Colonic mucosa (tissue), 4 donors: Measurements from ENCODE around the gene MOXD1. TPM values are rescaled to one million over a fixed set of nuclear protein-coding genes. Genes with fewer than 3 reads are reported as not detected.
A peak's percentile ranks its signal among the peaks of the same experiment; 100 is the strongest.

Experiments
- DNase-seq: peaks from one replicate; pipeline ENCODE4 v3.0.0-alpha.2; 2020
- H3K27ac ChIP-seq: fragments of 200-600 bp; one replicate; pipeline ENCODE4 v1.8.0; 2021
- H3K27me3 ChIP-seq: fragments of 200-600 bp; one replicate; pipeline ENCODE4 v1.8.0; 2021
- H3K36me3 ChIP-seq: fragments of 200-600 bp; one replicate; pipeline ENCODE4 v1.8.0; 2021
- H3K4me1 ChIP-seq: fragments of 200-600 bp; one replicate; pipeline ENCODE4 v1.8.0; 2021; ENCODE audit warnings: mild to moderate bottlenecking
- H3K4me3 ChIP-seq: fragments of 200-600 bp; one replicate; pipeline ENCODE4 v1.8.0; 2021
- H3K9ac ChIP-seq, 2 donors: one replicate each; pipeline ENCODE4 v1.7.0; 2013; ENCODE audit warnings: control low read depth in 2 of 2, low read depth in 2 of 2, low read length in 2 of 2
- H3K9me3 ChIP-seq: fragments of 200-600 bp; one replicate; pipeline ENCODE4 v1.8.0; 2021
- intact Hi-C: fragments of 100-400 bp; cut with DNase I; formaldehyde crosslinking; loops from one replicate; pipeline ENCODE4 v1.14.1; 2022
- total RNA-seq, 2 donors: library from RNA; stranded (reverse); fragmentation: NEBNext Ultra II Directional in 1 of 2; extraction: Animal tissue kit (Norgen Biotek cat#: 25700) in 1 of 2; gene quantifications; one replicate each; pipeline ENCODE4 v1.2.1, GENCODE V29; 2021
- TF ChIP-seq, protein P1 (sequence below): fragments of 200-600 bp; IDR thresholded peaks from one replicate; pipeline ENCODE4 v1.8.0; 2022; ENCODE audit warnings: antibody characterized with exemption, mild to moderate bottlenecking
- donor health status: healthy.
- donor health status: DM: no; HTN: no; CAD: no.
- donor health status: DM: no; HTN: no; CAD: no.

MOXD1 gene
- total RNA-seq, 2 donors from 2014 or later = 2.3 to 5.6 TPM

DNA sequence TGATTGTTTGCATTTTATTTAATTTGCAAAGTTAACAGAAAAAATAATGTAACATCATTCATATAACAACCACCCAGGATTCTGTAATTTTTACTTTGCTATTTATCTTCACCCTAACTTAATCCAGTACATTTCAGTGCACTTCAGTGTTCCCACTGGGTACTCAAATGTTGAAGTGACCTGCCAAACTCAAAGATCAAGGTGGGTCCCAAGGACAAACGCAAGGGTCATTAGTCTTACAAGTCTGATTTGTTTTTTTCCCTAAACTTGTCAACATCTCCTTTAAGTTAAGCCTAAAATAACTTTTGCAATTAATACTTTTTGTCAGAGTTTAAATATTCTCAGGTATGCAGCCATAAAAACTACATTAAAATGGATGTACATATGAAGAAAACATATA is 53.0 kb downstream of the MOXD1 start:
- no peaks in the 10 kb centered on the region for H3K36me3 ChIP-seq
- no peak overlapping the region for H3K27ac ChIP-seq
- H3K27me3 ChIP-seq = no peaks in the 10 kb centered on the region
- no peak for DNase-seq
- no peaks in the 10 kb centered on the region for H3K9me3 ChIP-seq
- no peak overlapping the region for H3K4me3 ChIP-seq
- H3K9ac ChIP-seq = no peak overlapping the region
- TF ChIP-seq, protein P1, sequence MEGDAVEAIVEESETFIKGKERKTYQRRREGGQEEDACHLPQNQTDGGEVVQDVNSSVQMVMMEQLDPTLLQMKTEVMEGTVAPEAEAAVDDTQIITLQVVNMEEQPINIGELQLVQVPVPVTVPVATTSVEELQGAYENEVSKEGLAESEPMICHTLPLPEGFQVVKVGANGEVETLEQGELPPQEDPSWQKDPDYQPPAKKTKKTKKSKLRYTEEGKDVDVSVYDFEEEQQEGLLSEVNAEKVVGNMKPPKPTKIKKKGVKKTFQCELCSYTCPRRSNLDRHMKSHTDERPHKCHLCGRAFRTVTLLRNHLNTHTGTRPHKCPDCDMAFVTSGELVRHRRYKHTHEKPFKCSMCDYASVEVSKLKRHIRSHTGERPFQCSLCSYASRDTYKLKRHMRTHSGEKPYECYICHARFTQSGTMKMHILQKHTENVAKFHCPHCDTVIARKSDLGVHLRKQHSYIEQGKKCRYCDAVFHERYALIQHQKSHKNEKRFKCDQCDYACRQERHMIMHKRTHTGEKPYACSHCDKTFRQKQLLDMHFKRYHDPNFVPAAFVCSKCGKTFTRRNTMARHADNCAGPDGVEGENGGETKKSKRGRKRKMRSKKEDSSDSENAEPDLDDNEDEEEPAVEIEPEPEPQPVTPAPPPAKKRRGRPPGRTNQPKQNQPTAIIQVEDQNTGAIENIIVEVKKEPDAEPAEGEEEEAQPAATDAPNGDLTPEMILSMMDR = no peak
- no peaks in the 10 kb centered on the region for H3K4me1 ChIP-seq
- intact Hi-C loops = no loop called here

DNA sequence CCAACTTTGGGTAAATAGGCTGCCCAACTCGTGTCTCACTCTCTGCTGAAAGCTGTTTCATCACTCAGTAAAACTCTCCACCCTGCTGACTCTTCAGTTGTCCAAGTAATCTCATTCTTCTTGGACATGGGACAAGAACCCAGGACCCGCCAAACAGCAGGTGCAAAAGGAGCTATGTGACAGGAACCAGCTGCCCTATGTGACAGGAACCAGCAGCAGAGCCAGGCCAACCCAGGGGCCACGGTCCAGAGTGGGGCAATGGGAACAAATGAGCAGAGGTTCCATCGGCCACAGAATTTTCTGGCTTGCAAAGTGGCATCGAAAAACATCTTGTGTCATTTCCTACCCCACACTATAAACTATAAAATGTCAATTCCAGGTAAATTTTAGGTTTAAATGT is 56.5 kb downstream of the MOXD1 start:
- Histone ChIP-seq H3K4me1 (no peaks in the 10 kb centered on the region), H3K36me3 (no peaks in the 10 kb centered on the region), H3K9ac (no peak overlapping the region), H3K27ac (no peak overlapping the region), H3K4me3 (no peak overlapping the region), H3K27me3 (no peaks in the 10 kb centered on the region), H3K9me3 (no peaks in the 10 kb centered on the region)
- no peak for DNase-seq
- TF ChIP-seq, protein P1 = no peak
- intact Hi-C loops = no loop called here

DNA sequence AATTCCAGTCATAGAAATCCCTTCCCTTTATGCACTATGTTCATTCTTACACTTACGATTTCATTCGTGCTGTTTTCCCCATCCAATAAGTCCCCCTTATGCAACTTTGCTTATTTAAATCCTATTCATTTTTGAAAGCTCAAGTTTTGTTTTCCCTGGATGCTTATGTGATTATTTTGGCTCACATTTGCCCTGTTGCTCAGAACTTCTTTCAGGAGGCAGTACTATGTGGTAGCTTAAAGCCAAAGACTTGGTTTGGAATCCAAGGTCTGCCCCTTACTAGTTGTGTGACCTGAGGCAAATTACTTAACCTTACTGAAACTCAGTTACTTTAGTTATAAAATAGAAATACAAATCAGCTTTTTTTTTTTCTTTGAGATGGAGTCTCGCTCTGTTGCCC is 59.6 kb downstream of the MOXD1 start:
- TF ChIP-seq, protein P1 = no peak
- H3K27ac ChIP-seq = no peak overlapping the region
- H3K9ac ChIP-seq = no peak overlapping the region
- no peaks in the 10 kb centered on the region for H3K4me1 ChIP-seq
- no peak overlapping the region for H3K4me3 ChIP-seq
- H3K27me3 ChIP-seq = no peaks in the 10 kb centered on the region
- intact Hi-C loops = no loop called here
- DNase-seq = no peak
- no peaks in the 10 kb centered on the region for H3K9me3 ChIP-seq
- H3K36me3 ChIP-seq = no peaks in the 10 kb centered on the region

DNA sequence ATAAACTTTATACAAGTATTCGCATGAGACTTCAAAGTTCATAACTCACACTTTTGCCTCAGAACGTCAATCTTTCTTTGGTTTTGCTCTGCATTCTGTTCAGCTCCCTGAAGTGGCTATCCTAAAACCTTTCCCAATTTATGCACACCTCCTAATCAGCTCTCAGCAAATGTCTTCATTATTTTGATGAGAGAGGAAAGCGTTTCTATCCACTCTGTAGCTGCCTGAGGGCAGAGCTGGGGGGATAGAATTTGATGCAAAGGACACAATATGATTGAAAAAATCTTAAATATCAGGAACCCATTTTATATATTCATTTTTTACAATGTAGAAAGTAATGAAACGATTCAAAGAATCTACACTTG is 66.8 kb downstream of the MOXD1 start:
- intact Hi-C loops = no loop called here
- no peak overlapping the region for H3K27ac ChIP-seq

DNA sequence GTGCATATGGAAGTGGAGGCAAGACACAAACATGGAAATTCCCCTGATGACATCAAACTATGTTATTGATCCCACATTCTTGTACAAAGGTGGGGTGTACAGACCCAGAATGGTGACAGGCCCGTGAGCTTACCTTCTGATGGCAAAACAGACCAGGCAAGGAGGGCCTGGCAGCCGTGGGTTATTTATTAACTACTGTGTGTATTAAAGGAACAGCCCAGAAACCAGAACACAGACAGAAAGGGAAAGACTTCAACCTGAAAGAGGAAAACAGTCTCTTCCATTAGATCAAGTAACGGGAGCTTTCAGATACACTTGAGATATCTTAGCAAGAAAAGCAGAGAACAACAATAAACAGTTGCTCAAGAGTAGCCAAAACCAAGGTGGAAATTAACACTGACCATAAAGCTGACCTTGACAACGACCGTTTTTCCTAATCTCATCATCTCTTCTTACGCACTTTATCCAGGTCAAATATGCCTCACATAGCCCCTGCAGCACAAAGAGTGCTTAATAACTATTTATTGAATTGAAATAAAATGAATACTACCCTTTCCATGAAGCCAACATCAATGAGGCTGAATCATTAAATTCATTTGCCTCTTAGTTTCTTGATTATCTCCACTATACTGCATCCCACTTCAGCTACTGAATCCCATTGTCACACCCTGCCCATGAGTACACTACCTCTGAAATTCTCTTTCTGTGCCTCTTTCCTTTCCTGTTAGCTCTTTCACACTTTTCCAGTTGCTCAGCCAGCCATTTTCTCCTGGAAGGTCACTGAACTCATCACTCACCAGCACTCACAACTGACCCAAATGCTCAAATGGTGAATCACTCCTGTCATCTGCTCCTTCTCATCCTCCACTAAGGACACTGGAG is 67.4 kb downstream of the MOXD1 start:
- no peaks in the 10 kb centered on the region for H3K4me1 ChIP-seq
- H3K9ac ChIP-seq = no peak overlapping the region
- TF ChIP-seq, protein P1 = no peak
- intact Hi-C loops = no loop called here
- H3K27ac ChIP-seq = no peak overlapping the region
- H3K9me3 ChIP-seq = no peaks in the 10 kb centered on the region
- peak; percentile 29 for DNase-seq
- H3K36me3 ChIP-seq = no peaks in the 10 kb centered on the region
- H3K4me3 ChIP-seq = no peak overlapping the region
- H3K27me3 ChIP-seq = no peaks in the 10 kb centered on the region

More for the DNA sequence above, 66.8 kb downstream of the MOXD1 start:
- no peak overlapping the region for H3K9ac ChIP-seq
- DNase-seq = no peak
- TF ChIP-seq, protein P1 = no peak
- H3K4me1 ChIP-seq = no peaks in the 10 kb centered on the region
- no peaks in the 10 kb centered on the region for H3K36me3 ChIP-seq
- H3K27me3 ChIP-seq = no peaks in the 10 kb centered on the region
- H3K9me3 ChIP-seq = no peaks in the 10 kb centered on the region
- H3K4me3 ChIP-seq = no peak overlapping the region
